ENCODE measurements around the gene FHAD1. TPM values are rescaled to one million over a fixed set of nuclear protein-coding genes. Genes with fewer than 3 reads are reported as not detected.

Gene FHAD1
- total RNA-seq, 2 experiments from 2014 or later: not detected

DNA sequence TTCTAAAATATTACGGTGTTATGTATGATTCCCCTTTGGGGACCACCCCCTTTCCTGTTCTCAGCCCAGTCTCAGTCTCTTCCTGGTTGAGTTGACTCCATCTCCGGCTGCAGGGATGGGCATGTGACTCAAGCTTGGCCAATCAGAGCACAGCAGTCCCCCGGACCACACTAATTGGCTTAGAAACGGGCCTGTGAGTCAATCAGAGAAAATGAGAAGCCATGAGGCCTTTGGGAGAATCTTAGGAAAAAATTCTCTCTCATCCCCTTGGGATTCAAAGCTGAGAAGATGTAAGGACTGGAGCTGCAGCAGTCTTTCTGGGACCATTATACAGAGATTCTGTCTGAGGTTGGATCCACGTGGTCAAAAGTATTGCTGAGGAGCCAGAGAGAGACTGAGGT lies 10.7 kb upstream of the FHAD1 start:
- Mint-ChIP-seq H3K27me3 (peaks cover 16% of the 10 kb centered on the region), H3K36me3 (ENCODE audit: low read depth) (no peaks in the 10 kb centered on the region), H3K4me1 (ENCODE audit: low read depth) (no peaks in the 10 kb centered on the region), H3K27ac (no peak overlapping the region), H3K9me3 (no peaks in the 10 kb centered on the region), H3K4me3 (no peak overlapping the region)
- H3K27me3 ChIP-seq (ENCODE audit: control insufficient read depth in 1 of 2, insufficient read depth in 2 of 2, low read length in 2 of 2): peaks cover 2 to 3% of the 10 kb centered on the region in 2 experiments
- no peak overlapping the region for H3K27ac ChIP-seq (ENCODE audit: low read depth in 1 of 2, low read length in 2 of 2)
- no peak overlapping the region for H3K4me3 ChIP-seq (ENCODE audit: low read length)
- ATAC-seq (ENCODE audit: poor library complexity) (no peak), DNase-seq (no peak)
- H3K36me3 ChIP-seq (ENCODE audit: insufficient read depth, low read length): no peaks in the 10 kb centered on the region
- no peaks in the 10 kb centered on the region for H3K9me3 ChIP-seq (ENCODE audit: control insufficient read depth in 1 of 2, insufficient read depth in 1 of 2, low read length in 2 of 2)
- H3K4me1 ChIP-seq (ENCODE audit: insufficient read depth, low read length): no peaks in the 10 kb centered on the region
- TF ChIP-seq, protein P1, sequence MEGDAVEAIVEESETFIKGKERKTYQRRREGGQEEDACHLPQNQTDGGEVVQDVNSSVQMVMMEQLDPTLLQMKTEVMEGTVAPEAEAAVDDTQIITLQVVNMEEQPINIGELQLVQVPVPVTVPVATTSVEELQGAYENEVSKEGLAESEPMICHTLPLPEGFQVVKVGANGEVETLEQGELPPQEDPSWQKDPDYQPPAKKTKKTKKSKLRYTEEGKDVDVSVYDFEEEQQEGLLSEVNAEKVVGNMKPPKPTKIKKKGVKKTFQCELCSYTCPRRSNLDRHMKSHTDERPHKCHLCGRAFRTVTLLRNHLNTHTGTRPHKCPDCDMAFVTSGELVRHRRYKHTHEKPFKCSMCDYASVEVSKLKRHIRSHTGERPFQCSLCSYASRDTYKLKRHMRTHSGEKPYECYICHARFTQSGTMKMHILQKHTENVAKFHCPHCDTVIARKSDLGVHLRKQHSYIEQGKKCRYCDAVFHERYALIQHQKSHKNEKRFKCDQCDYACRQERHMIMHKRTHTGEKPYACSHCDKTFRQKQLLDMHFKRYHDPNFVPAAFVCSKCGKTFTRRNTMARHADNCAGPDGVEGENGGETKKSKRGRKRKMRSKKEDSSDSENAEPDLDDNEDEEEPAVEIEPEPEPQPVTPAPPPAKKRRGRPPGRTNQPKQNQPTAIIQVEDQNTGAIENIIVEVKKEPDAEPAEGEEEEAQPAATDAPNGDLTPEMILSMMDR (IDR thresholded peaks at IDR 0.05): no peak
- intact Hi-C loops (cut with DNase I, micrococcal nuclease): no loop called here
- POLR2A ChIA-PET: no interaction called here
- CTCF ChIA-PET: no interaction called here

DNA sequence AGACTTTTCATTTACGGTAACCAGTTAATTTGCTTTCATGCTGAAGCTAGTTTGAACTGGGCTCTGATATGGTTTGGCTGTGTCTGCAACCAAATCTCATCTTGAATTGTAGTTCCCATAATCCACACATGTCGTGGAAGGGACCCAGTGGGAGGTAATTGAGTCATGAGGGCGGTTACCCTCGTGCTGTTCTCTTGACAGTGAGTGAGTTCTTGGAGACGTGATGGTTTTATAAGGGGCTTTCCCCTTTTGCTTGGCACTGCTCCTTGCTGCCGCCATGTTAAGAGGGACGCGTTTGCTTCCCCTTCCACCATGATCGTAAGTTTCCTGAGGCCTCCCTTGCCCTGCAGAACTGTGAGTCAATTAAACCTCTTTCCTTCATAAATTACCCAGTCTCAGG lies 10.3 kb upstream of the FHAD1 start:
- ATAC-seq (ENCODE audit: poor library complexity) (no peak), DNase-seq (no peak)
- intact Hi-C loops (cut with DNase I, micrococcal nuclease): no loop called here
- Histone ChIP-seq H3K4me1 (ENCODE audit: insufficient read depth, low read length) (no peaks in the 10 kb centered on the region), H3K36me3 (ENCODE audit: insufficient read depth, low read length) (no peaks in the 10 kb centered on the region), H3K9me3 (ENCODE audit: control insufficient read depth in 1 of 2, insufficient read depth in 1 of 2, low read length in 2 of 2) (no peaks in the 10 kb centered on the region), H3K27ac (ENCODE audit: low read depth in 1 of 2, low read length in 2 of 2) (no peak overlapping the region), H3K27me3 (ENCODE audit: control insufficient read depth in 1 of 2, insufficient read depth in 2 of 2, low read length in 2 of 2) (peaks cover 2 to 3% of the 10 kb centered on the region in 2 experiments), H3K4me3 (ENCODE audit: low read length) (no peak overlapping the region)
- Mint-ChIP-seq H3K4me3 (no peak overlapping the region), H3K27ac (no peak overlapping the region), H3K9me3 (no peaks in the 10 kb centered on the region), H3K4me1 (ENCODE audit: low read depth) (no peaks in the 10 kb centered on the region), H3K27me3 (peaks cover 16% of the 10 kb centered on the region), H3K36me3 (ENCODE audit: low read depth) (no peaks in the 10 kb centered on the region)
- POLR2A ChIA-PET: no interaction called here
- CTCF ChIA-PET: no interaction called here
- TF ChIP-seq, protein P1 (IDR thresholded peaks at IDR 0.05): no peak

DNA sequence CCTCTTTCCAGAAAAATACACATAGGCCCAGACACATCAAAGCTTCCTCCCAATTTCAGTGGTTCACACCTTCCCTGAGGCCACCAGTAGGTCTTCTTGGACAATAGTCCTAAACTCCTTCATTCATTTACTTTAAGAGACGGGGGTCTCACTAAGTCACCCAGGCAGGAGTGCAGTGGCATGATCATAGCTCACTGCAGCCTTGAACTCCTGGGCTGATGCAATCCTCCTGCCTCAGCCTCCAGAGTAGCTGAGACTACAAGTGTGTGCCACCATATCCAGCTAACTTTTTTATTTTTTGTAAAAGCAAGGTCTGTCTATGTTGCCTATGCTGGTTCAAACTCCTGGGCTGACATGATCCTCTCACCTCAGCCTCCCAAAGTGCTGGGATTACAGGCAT lies 8.2 kb upstream of the FHAD1 start:
- H3K27me3 ChIP-seq (ENCODE audit: control insufficient read depth in 1 of 2, insufficient read depth in 2 of 2, low read length in 2 of 2): peaks cover 3 to 6% of the 10 kb centered on the region in 2 experiments
- TF ChIP-seq, protein P1 (IDR thresholded peaks at IDR 0.05): no peak
- POLR2A ChIA-PET: no interaction called here
- no peaks in the 10 kb centered on the region for H3K36me3 Mint-ChIP-seq (ENCODE audit: low read depth)
- H3K4me1 Mint-ChIP-seq (ENCODE audit: low read depth): no peaks in the 10 kb centered on the region
- H3K4me1 ChIP-seq (ENCODE audit: insufficient read depth, low read length): no peaks in the 10 kb centered on the region
- no peak for ATAC-seq (ENCODE audit: poor library complexity)
- DNase-seq: no peak
- no peak overlapping the region for H3K27ac Mint-ChIP-seq
- H3K9me3 Mint-ChIP-seq: no peaks in the 10 kb centered on the region
- CTCF ChIA-PET: no interaction called here
- no peaks in the 10 kb centered on the region for H3K9me3 ChIP-seq (ENCODE audit: control insufficient read depth in 1 of 2, insufficient read depth in 1 of 2, low read length in 2 of 2)
- no peak overlapping the region for H3K4me3 ChIP-seq (ENCODE audit: low read length)
- H3K4me3 Mint-ChIP-seq: no peak overlapping the region
- H3K27ac ChIP-seq (ENCODE audit: low read depth in 1 of 2, low read length in 2 of 2): no peak overlapping the region
- peaks cover 32% of the 10 kb centered on the region for H3K27me3 Mint-ChIP-seq
- H3K36me3 ChIP-seq (ENCODE audit: insufficient read depth, low read length): no peaks in the 10 kb centered on the region
- intact Hi-C loops (cut with DNase I, micrococcal nuclease): no loop called here

Data from CD4-positive, alpha-beta T cell (primary cell).